GM10266 (cell line): ENCODE results near the gene TMEM163.

ENCODE experiments used
- DNase-seq: peaks from one replicate; pipeline ENCODE4 v3.0.0; 2012; ENCODE audit errors: extremely low spot score
- TF ChIP-seq, protein P1 (sequence below): IDR thresholded peaks from 2 replicates; pipeline ENCODE4 v1.5.1; 2012; ENCODE audit warnings: mild to moderate bottlenecking, low read depth; ENCODE audit not compliant: control insufficient read depth, insufficient read depth; ENCODE audit errors: missing control alignments

The TMEM163 gene

DNA sequence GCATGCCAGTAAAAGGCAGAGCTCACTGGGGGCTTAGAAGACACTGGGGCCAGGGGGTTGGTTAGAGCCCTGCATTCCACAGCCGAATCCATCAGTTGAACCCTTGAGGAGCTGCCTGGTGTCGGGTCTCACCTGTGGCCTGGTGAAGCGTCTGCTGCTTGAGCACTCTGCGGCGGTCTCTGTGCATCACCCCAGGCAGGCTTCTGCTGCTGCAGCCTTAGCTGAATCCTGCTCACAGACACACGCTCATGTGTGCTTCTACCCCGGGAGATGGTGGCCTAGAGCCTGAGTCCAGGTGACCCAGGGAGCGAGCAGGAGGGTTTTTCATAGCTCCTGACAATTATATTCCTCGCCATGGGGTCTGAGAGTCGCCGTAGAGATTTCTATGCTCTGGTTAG is 272.8 kb downstream of the TMEM163 start:
- TF ChIP-seq, protein P1, sequence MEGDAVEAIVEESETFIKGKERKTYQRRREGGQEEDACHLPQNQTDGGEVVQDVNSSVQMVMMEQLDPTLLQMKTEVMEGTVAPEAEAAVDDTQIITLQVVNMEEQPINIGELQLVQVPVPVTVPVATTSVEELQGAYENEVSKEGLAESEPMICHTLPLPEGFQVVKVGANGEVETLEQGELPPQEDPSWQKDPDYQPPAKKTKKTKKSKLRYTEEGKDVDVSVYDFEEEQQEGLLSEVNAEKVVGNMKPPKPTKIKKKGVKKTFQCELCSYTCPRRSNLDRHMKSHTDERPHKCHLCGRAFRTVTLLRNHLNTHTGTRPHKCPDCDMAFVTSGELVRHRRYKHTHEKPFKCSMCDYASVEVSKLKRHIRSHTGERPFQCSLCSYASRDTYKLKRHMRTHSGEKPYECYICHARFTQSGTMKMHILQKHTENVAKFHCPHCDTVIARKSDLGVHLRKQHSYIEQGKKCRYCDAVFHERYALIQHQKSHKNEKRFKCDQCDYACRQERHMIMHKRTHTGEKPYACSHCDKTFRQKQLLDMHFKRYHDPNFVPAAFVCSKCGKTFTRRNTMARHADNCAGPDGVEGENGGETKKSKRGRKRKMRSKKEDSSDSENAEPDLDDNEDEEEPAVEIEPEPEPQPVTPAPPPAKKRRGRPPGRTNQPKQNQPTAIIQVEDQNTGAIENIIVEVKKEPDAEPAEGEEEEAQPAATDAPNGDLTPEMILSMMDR = no peak

DNA sequence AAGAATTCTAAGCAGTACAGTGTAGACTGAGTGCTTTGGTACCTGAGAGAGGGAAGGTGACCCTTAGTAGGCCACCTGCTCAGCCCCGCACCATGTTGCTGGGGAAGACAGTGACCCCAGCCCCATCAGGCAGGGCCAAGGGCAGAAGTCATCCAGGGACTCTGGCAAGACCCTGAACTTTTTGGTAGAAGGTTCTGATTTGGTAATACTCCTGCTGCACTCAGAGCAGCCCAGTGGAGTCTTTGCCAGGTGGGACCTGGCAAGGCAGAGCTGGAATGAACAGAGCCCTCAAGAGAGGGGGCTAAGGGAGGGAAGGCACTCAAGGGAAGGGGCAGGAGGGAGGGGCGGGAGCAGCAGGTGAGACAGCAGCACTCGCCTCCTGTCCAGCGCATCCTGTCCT is 273.7 kb downstream of the TMEM163 start:
- TF ChIP-seq, protein P1 = no peak

More for the DNA sequence above, 272.8 kb downstream of the TMEM163 start:
- DNase-seq = no peak

DNA sequence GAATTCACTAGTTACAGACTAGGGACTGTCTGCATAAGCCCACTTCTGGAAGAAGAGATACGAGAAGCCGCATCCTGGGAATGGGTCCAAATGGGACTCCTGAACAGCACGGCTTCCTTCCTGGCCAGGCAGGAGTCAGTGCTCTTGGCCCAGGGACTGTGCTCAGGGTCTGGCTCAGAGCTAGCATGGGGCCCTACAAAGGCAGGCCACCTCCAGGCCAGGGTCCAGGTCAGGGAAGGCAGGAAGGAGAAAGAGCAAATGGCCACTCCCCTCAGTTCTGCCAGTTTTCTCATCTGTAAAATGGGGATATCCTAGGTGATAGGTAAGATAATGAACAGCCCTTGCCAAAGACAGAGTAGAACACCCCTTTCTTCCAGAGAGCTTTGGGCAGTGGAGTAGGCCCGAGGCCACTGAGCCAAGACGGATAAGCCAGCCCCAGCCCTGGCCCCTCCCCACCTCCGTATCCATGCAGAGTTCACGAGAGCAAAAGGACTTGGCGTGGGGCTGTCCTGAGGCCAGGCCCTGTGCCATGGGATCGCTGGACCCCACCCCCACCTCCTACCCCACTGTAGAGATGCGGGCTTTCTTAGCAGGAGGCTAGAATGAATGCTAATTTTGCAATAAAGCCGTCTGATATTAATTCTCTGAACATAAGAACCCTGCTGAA is 274.9 kb downstream of the TMEM163 start:
- TF ChIP-seq, protein P1 = no peak
- DNase-seq = no peak

More for the DNA sequence above, 273.7 kb downstream of the TMEM163 start:
- DNase-seq = no peak

DNA sequence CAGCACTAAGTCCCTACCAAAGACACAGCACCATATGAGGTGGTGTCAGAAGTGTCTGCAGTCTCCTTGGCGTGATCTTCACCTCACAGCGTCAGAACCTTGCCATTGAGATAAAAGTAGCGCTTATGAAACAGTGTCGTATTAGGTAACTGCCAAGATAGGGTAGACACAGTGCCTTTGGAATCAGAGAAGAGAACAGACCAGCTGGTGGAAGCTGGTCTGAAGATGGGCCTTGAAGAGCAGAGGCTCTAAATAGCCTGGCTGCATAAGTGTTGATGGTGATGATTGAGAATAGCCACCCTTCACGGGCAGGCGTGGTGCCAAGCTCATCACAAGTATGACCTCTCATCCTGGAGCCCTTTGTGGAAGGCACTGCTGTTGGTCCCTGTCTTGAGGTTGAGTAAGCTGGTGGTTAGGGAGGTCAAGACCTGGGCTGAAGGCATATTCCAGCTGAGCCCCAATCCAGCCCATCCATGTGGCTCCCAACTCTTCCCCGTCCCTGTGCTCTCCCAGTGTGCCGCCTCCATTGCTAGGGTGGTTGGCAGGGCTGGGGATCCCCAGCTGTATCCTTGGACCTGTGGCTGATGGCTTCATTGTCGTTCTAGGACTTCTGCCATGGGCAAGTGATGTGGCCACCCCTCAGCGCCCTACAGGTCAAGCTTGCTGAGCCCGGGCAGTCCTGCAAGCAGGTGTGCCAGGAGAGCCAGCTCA is 277.5 kb downstream of the TMEM163 start:
- DNase-seq = no peak
- TF ChIP-seq, protein P1 = no peak

DNA sequence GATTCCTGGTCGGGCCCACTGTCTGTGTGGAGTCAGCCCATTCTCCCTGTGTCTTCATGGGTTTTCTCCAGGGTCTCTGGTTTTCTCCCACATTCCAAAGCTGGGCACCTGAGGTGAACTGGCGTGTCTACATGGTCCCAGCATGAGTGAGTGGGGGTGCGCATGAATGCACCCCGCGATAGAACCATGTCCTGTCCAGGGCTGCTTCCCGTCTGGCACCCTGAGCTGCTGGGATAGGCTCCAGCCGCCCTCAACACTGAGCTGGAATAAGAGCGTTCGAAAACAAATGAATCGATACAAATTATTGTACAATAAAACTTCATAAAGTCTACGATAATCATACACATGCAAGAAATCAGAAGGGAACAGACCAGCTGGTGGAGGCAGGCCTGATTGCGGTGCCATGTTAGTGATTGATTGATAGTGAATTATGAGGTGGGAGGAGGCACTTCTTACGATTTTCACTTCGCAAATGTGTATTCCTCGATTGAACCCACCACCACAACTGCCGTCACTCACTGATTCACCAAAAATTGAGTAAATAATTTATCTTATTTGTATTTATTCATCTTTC is 278.4 kb downstream of the TMEM163 start:
- TF ChIP-seq, protein P1 = no peak
- DNase-seq = no peak

DNA sequence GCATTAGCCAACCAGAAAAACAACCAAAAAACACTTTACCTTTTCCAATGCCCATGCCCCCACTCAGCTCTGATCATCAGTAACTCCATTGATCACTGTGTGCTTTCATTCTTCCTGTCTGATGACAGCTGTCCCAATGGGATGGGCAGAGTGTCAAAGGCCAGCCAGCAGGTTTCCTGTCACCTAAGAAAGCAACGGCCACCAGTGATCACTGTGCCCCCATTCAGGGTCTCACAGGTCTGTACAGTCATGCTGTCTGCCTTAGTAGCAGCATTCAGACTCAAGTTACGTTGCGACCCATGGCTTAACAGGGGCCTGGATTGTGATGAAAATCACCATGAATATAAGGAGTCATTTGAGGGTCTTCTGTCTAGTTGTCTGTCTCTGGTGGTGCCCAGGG is 280.4 kb downstream of the TMEM163 start:
- DNase-seq = no peak
- TF ChIP-seq, protein P1 = no peak

DNA sequence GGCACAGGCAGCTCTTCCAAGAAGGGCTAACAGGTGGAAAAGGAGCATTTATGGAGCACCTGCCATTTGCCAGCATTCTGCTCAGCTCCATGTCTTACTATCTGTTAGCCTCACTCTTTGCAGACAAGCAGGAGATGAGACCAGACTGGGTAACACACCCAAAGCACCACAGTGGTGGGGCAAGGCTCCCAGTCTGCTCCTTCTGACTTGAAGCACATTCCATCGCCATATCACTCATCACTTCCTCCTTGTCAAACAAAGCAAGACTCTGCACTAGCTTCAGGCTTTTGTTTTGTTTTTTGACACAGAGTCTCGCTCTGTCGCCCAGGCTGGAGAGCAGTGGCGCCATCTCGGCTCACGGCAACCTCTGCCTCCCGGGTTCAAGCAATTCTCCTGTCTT is 282.1 kb downstream of the TMEM163 start:
- no peak for DNase-seq
- TF ChIP-seq, protein P1 = no peak
